ENCODE data around the gene PDZD8.
A peak's percentile ranks its signal among the peaks of the same experiment; 100 is the strongest.

PDZD8 gene

GRCh38 chr10:117348236-117348635 is 27.0 kb downstream of the PDZD8 start:
- H3K9ac ChIP-seq (ENCODE audit: low read length): no peak overlapping the region
- no peak overlapping the region for H2BK5ac ChIP-seq (ENCODE audit: low read depth, low read length, poor library complexity)
- no peaks in the 10 kb centered on the region for H3K4me1 ChIP-seq (ENCODE audit: control insufficient read depth in 1 of 2, insufficient read depth in 2 of 2, low read length in 2 of 2)
- no peak overlapping the region for H2AK5ac ChIP-seq (ENCODE audit: low read length)
- H2BK120ac ChIP-seq (ENCODE audit: insufficient read depth, low read length, poor library complexity): no peak overlapping the region
- H2BK12ac ChIP-seq (ENCODE audit: low read length): no peak overlapping the region
- H3K9me3 ChIP-seq (ENCODE audit: insufficient read depth, low read depth, low read length): no peaks in the 10 kb centered on the region
- H4K91ac ChIP-seq (ENCODE audit: low read depth, low read length): no peak overlapping the region
- no peak overlapping the region for H3K4ac ChIP-seq (ENCODE audit: low read depth, low read length)
- H3K18ac ChIP-seq (ENCODE audit: low read length): no peak overlapping the region
- no peak overlapping the region for H3K23ac ChIP-seq (ENCODE audit: low read length)
- H3K4me3 ChIP-seq (ENCODE audit: low read depth, low read length): no peak overlapping the region
- no peak overlapping the region for H2AFZ ChIP-seq (ENCODE audit: insufficient read depth, low read length, poor library complexity)
- no peaks in the 10 kb centered on the region for H3K27me3 ChIP-seq (ENCODE audit: insufficient read depth, low read length)
- H3K14ac ChIP-seq (ENCODE audit: low read length): no peak overlapping the region
- H3K79me2 ChIP-seq (ENCODE audit: control insufficient read depth, insufficient read depth, low read length, poor library complexity): no peaks in the 10 kb centered on the region
- DNase-seq: no peak
- no peak overlapping the region for H4K12ac ChIP-seq (ENCODE audit: low read depth, low read length)
- H3K36me3 ChIP-seq (ENCODE audit: control insufficient read depth in 1 of 2, insufficient read depth in 2 of 2, low read length in 2 of 2): no peaks in the 10 kb centered on the region
- no CpG with 5 or more reads among the region's 5 CpGs for WGBS (ENCODE audit: extremely low coverage, insufficient coverage, insufficient read length)
- H3K27ac ChIP-seq (ENCODE audit: low read depth, low read length): no peak overlapping the region
- H3K79me1 ChIP-seq (ENCODE audit: low read length): no peaks in the 10 kb centered on the region
- H3K4me2 ChIP-seq (ENCODE audit: low read length): no peak overlapping the region
- no peak overlapping the region for H4K8ac ChIP-seq (ENCODE audit: low read depth, low read length)

- Histone ChIP-seq H2BK120ac (ENCODE audit: insufficient read depth, low read length, poor library complexity) (no peak overlapping the region), H3K23ac (ENCODE audit: low read length) (no peak overlapping the region), H3K4ac (ENCODE audit: low read depth, low read length) (no peak overlapping the region), H3K4me2 (ENCODE audit: low read length) (no peak overlapping the region), H3K14ac (ENCODE audit: low read length) (no peak overlapping the region), H3K9me3 (ENCODE audit: insufficient read depth, low read depth, low read length) (no peaks in the 10 kb centered on the region), H2AK5ac (ENCODE audit: low read length) (no peak overlapping the region), H3K4me3 (ENCODE audit: low read depth, low read length) (no peak overlapping the region), H3K9ac (ENCODE audit: low read length) (no peak overlapping the region), H4K8ac (ENCODE audit: low read depth, low read length) (no peak overlapping the region), H3K18ac (ENCODE audit: low read length) (no peak overlapping the region), H3K27me3 (ENCODE audit: insufficient read depth, low read length) (no peaks in the 10 kb centered on the region), H3K79me2 (ENCODE audit: control insufficient read depth, insufficient read depth, low read length, poor library complexity) (no peaks in the 10 kb centered on the region), H3K36me3 (ENCODE audit: control insufficient read depth in 1 of 2, insufficient read depth in 2 of 2, low read length in 2 of 2) (no peaks in the 10 kb centered on the region), H2BK5ac (ENCODE audit: low read depth, low read length, poor library complexity) (no peak overlapping the region), H3K27ac (ENCODE audit: low read depth, low read length) (no peak overlapping the region), H3K79me1 (ENCODE audit: low read length) (no peaks in the 10 kb centered on the region), H2AFZ (ENCODE audit: insufficient read depth, low read length, poor library complexity) (no peak overlapping the region), H4K12ac (ENCODE audit: low read depth, low read length) (no peak overlapping the region), H4K91ac (ENCODE audit: low read depth, low read length) (no peak overlapping the region), H3K4me1 (ENCODE audit: control insufficient read depth in 1 of 2, insufficient read depth in 2 of 2, low read length in 2 of 2) (no peaks in the 10 kb centered on the region), H2BK12ac (ENCODE audit: low read length) (no peak overlapping the region)
- DNase-seq: no peak
- no CpG with 5 or more reads among the region's 3 CpGs for WGBS (ENCODE audit: extremely low coverage, insufficient coverage, insufficient read length)
Measured at GRCh38 chr10:117346574-117346973, 28.7 kb downstream of the PDZD8 start.

DNA sequence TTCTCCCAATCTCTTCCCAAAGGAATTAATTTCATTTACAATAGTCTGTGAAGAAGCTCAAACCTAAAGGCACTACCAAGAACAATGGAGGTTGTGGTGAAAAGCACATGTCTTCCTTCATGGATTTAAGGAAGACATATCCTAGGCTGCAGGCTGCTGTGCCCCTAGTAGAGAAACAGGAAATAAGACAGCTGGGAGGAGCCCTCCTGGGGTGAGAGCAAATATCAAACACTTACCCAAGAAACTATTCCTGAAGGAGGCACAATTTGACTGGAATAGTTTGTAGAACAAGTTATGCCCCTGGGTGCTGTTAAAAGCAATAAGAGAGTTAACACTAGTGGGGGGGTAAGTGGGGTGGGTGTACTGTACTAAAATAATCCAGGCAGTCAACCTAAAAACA is 30.1 kb downstream of the PDZD8 start:
- no peaks in the 10 kb centered on the region for H3K36me3 ChIP-seq (ENCODE audit: control insufficient read depth in 1 of 2, insufficient read depth in 2 of 2, low read length in 2 of 2)
- no peak overlapping the region for H3K14ac ChIP-seq (ENCODE audit: low read length)
- no peak overlapping the region for H3K4ac ChIP-seq (ENCODE audit: low read depth, low read length)
- H2AFZ ChIP-seq (ENCODE audit: insufficient read depth, low read length, poor library complexity): no peak overlapping the region
- H3K27me3 ChIP-seq (ENCODE audit: insufficient read depth, low read length): no peaks in the 10 kb centered on the region
- H3K18ac ChIP-seq (ENCODE audit: low read length): no peak overlapping the region
- H2BK5ac ChIP-seq (ENCODE audit: low read depth, low read length, poor library complexity): no peak overlapping the region
- H3K23ac ChIP-seq (ENCODE audit: low read length): no peak overlapping the region
- no peak for DNase-seq
- no peak overlapping the region for H3K4me3 ChIP-seq (ENCODE audit: low read depth, low read length)
- no peak overlapping the region for H3K9ac ChIP-seq (ENCODE audit: low read length)
- H3K4me2 ChIP-seq (ENCODE audit: low read length): no peak overlapping the region
- H2BK12ac ChIP-seq (ENCODE audit: low read length): no peak overlapping the region
- no peak overlapping the region for H4K8ac ChIP-seq (ENCODE audit: low read depth, low read length)
- no peak overlapping the region for H3K27ac ChIP-seq (ENCODE audit: low read depth, low read length)
- no peaks in the 10 kb centered on the region for H3K79me1 ChIP-seq (ENCODE audit: low read length)
- H4K91ac ChIP-seq (ENCODE audit: low read depth, low read length): no peak overlapping the region
- no peak overlapping the region for H4K12ac ChIP-seq (ENCODE audit: low read depth, low read length)
- H3K79me2 ChIP-seq (ENCODE audit: control insufficient read depth, insufficient read depth, low read length, poor library complexity): no peaks in the 10 kb centered on the region
- no peaks in the 10 kb centered on the region for H3K4me1 ChIP-seq (ENCODE audit: control insufficient read depth in 1 of 2, insufficient read depth in 2 of 2, low read length in 2 of 2)
- no peak overlapping the region for H2AK5ac ChIP-seq (ENCODE audit: low read length)
- no peaks in the 10 kb centered on the region for H3K9me3 ChIP-seq (ENCODE audit: insufficient read depth, low read depth, low read length)
- H2BK120ac ChIP-seq (ENCODE audit: insufficient read depth, low read length, poor library complexity): no peak overlapping the region

GRCh38 chr10:117342641-117343040 is 32.6 kb downstream of the PDZD8 start:
- Histone ChIP-seq H2BK5ac (ENCODE audit: low read depth, low read length, poor library complexity) (no peak overlapping the region), H3K4me3 (ENCODE audit: low read depth, low read length) (no peak overlapping the region), H3K23ac (ENCODE audit: low read length) (no peak overlapping the region), H3K79me1 (ENCODE audit: low read length) (no peaks in the 10 kb centered on the region), H2BK120ac (ENCODE audit: insufficient read depth, low read length, poor library complexity) (no peak overlapping the region), H3K9me3 (ENCODE audit: insufficient read depth, low read depth, low read length) (no peaks in the 10 kb centered on the region), H3K27me3 (ENCODE audit: insufficient read depth, low read length) (no peaks in the 10 kb centered on the region), H3K4me2 (ENCODE audit: low read length) (no peak overlapping the region), H4K12ac (ENCODE audit: low read depth, low read length) (no peak overlapping the region), H3K18ac (ENCODE audit: low read length) (no peak overlapping the region), H3K4ac (ENCODE audit: low read depth, low read length) (no peak overlapping the region), H3K14ac (ENCODE audit: low read length) (no peak overlapping the region), H4K8ac (ENCODE audit: low read depth, low read length) (no peak overlapping the region), H2AFZ (ENCODE audit: insufficient read depth, low read length, poor library complexity) (no peak overlapping the region), H3K4me1 (ENCODE audit: control insufficient read depth in 1 of 2, insufficient read depth in 2 of 2, low read length in 2 of 2) (no peaks in the 10 kb centered on the region), H3K36me3 (ENCODE audit: control insufficient read depth in 1 of 2, insufficient read depth in 2 of 2, low read length in 2 of 2) (no peaks in the 10 kb centered on the region), H3K79me2 (ENCODE audit: control insufficient read depth, insufficient read depth, low read length, poor library complexity) (no peaks in the 10 kb centered on the region), H2AK5ac (ENCODE audit: low read length) (no peak overlapping the region), H2BK12ac (ENCODE audit: low read length) (no peak overlapping the region), H4K91ac (ENCODE audit: low read depth, low read length) (no peak overlapping the region), H3K27ac (ENCODE audit: low read depth, low read length) (no peak overlapping the region), H3K9ac (ENCODE audit: low read length) (no peak overlapping the region)
- WGBS (ENCODE audit: extremely low coverage, insufficient coverage, insufficient read length): no CpG with 5 or more reads among the region's 5 CpGs
- DNase-seq: peak in 1 of 2 donors; percentile 12
